ENCODE results near the gene RIOX2. TPM values are rescaled to one million over a fixed set of nuclear protein-coding genes. Genes with fewer than 3 reads are reported as not detected.
A peak's percentile ranks its signal among the peaks of the same experiment; 100 is the strongest.

RIOX2 gene
- total and polyA plus RNA-seq, 2 of the 13 experiments (the other 11 are each of a cell fraction or from before 2014, with no cell fraction given), result 19.9 to 43.3 TPM

GRCh38 chr3:97971679-97972567, at the start of gene RIOX2 (continued):
- TF ChIP-seq KIAA2018 (CRISPR knock-in tag; IDR thresholded peaks at IDR 0.05; ENCODE audit: borderline replicate concordance) (no peak), MEF2D (CRISPR knock-in tag; IDR thresholded peaks at IDR 0.05) (0 out of 2 replicates have a peak, but pooled peaks have one; percentile 68), GATAD1 (CRISPR knock-in tag; IDR thresholded peaks at IDR 0.05) (no peak; the same call in 1 of the 2 replicates), ZNF160 (CRISPR knock-in tag; IDR thresholded peaks at IDR 0.05) (peak; percentile 28; the same call in 1 of the 2 replicates), BCL6 (CRISPR knock-in tag; IDR thresholded peaks at IDR 0.05) (0 out of 2 replicates have a peak, but pooled peaks have one; percentile 37), GLMP (CRISPR knock-in tag; IDR thresholded peaks at IDR 0.05; ENCODE audit: borderline replicate concordance) (no peak), FOXK1 (CRISPR knock-in tag; IDR thresholded peaks at IDR 0.05; ENCODE audit: borderline replicate concordance, low read depth) (no peak), NR0B2 (CRISPR knock-in tag; IDR thresholded peaks at IDR 0.05) (peak; percentile 91), ZNF234 (CRISPR knock-in tag; conservative IDR thresholded peaks at IDR 0.05) (no peak), UBTF (CRISPR knock-in tag; IDR thresholded peaks at IDR 0.05) (peak; percentile 69), GMEB2 (CRISPR knock-in tag; IDR thresholded peaks at IDR 0.05; ENCODE audit: low read depth) (peak; percentile 65; the same call in 1 of the 2 replicates), TGIF2 (CRISPR knock-in tag; IDR thresholded peaks at IDR 0.05) (peak; percentile 67; the same call in 1 of the 2 replicates), YEATS4 (CRISPR knock-in tag; IDR thresholded peaks at IDR 0.05; ENCODE audit: borderline replicate concordance) (peak; percentile 81; the same call in 1 of the 2 replicates)

Measured in HepG2 (cell line).